WERI-Rb-1 (cell line): ENCODE data around the gene TSSK3.

Experiments
- DNase-seq: peaks from one replicate; pipeline ENCODE4 v3.0.0-alpha.2; 2020
- H3K27ac ChIP-seq: fragments of 250-450 bp; sonication (Bioruptor Pico); 2 replicates; pipeline ENCODE4 v1.5.1; 2020; ENCODE audit warnings: mild to moderate bottlenecking, moderate library complexity
- H3K27me3 ChIP-seq: fragments of 250-450 bp; sonication (Bioruptor Pico); 2 replicates; pipeline ENCODE4 v1.5.1; 2021; ENCODE audit warnings: mild to moderate bottlenecking, low read depth, moderate library complexity; ENCODE audit not compliant: insufficient read depth, severe bottlenecking
- H3K36me3 ChIP-seq: fragments of 250-450 bp; sonication (Bioruptor Pico); 2 replicates; pipeline ENCODE4 v1.5.1; 2020; ENCODE audit warnings: mild to moderate bottlenecking, moderate library complexity
- H3K4me3 ChIP-seq: 2 replicates; pipeline ENCODE4 v1.5.1; 2011; ENCODE audit warnings: low read depth, mild to moderate bottlenecking, control low read depth, low read length
- H3K9me3 ChIP-seq: fragments of 250-450 bp; sonication (Bioruptor Pico); 2 replicates; pipeline ENCODE4 v1.5.1; 2021; ENCODE audit warnings: mild to moderate bottlenecking, moderate library complexity; ENCODE audit not compliant: severe bottlenecking
- TF ChIP-seq, protein P1 (sequence below): IDR thresholded peaks from 2 replicates; pipeline ENCODE4 v1.5.1; 2011; ENCODE audit warnings: low read depth, mild to moderate bottlenecking, control low read depth, inconsistent platforms, low read length

TSSK3 gene

GRCh38 chr1:32361674-32362473, 465 bp upstream of the TSSK3 start:
- no peaks in the 10 kb centered on the region for H3K27me3 ChIP-seq
- DNase-seq = peak; percentile 76
- H3K27ac ChIP-seq = peak overlapping the region; percentile 70
- TF ChIP-seq, protein P1, sequence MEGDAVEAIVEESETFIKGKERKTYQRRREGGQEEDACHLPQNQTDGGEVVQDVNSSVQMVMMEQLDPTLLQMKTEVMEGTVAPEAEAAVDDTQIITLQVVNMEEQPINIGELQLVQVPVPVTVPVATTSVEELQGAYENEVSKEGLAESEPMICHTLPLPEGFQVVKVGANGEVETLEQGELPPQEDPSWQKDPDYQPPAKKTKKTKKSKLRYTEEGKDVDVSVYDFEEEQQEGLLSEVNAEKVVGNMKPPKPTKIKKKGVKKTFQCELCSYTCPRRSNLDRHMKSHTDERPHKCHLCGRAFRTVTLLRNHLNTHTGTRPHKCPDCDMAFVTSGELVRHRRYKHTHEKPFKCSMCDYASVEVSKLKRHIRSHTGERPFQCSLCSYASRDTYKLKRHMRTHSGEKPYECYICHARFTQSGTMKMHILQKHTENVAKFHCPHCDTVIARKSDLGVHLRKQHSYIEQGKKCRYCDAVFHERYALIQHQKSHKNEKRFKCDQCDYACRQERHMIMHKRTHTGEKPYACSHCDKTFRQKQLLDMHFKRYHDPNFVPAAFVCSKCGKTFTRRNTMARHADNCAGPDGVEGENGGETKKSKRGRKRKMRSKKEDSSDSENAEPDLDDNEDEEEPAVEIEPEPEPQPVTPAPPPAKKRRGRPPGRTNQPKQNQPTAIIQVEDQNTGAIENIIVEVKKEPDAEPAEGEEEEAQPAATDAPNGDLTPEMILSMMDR = peak; percentile 73
- H3K4me3 ChIP-seq = peak overlapping the region; percentile 49
- H3K36me3 ChIP-seq = peaks cover 34% of the 10 kb centered on the region
- no peaks in the 10 kb centered on the region for H3K9me3 ChIP-seq

- peaks cover 52% of the 10 kb centered on the region for H3K36me3 ChIP-seq
Measured at GRCh38 chr1:32363713-32364112, 1.4 kb downstream of the TSSK3 start.

DNA sequence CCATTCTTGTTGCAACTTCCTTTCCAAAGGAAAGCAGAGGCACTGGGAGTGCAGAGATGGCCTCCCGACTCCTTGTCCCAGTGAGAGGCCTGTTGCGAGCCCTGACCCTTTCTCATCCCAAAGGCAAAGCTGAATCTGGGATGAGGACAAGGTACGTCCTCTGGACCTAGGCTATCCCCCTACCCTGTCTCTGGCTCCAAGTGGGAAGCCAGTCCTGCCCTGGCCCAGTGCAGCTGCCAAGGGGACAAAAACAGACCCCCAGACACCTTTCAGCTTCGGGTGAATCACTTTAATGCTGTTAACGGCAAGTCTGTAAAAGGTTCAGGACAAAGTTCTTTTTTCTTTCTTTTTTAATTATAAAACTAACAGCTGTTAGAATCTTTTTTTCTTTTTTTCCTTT, 2.5 kb downstream of the TSSK3 start:
- Histone ChIP-seq H3K9me3 (no peaks in the 10 kb centered on the region), H3K4me3 (no peak overlapping the region), H3K27me3 (no peaks in the 10 kb centered on the region), H3K27ac (no peak overlapping the region), H3K36me3 (peaks cover 62% of the 10 kb centered on the region)
- DNase-seq = no peak
- TF ChIP-seq, protein P1 = no peak

More at GRCh38 chr1:32363713-32364112, 1.4 kb downstream of the TSSK3 start:
- DNase-seq = no peak
- H3K4me3 ChIP-seq = no peak overlapping the region
- H3K27me3 ChIP-seq = no peaks in the 10 kb centered on the region
- TF ChIP-seq, protein P1 = no peak
- no peak overlapping the region for H3K27ac ChIP-seq
- no peaks in the 10 kb centered on the region for H3K9me3 ChIP-seq

DNA sequence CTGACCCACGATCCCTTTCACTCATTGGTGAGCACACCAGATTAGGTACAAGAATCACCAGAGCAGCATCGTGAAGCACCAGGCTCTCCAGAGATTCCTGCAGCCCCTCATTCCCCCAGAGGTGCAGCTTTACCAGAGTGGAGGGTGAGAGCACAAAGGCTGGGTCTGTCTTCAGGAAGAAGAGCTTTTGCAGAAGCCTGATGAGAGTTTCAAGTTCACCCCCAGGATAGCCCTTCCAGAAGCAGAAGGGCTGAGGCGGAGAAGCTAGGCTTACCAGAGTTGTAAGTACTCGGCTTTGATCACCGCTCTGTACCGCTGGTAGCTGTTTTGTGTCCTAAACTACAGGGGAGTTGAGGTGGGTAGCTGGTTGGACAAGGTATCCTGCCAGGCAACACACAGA, 3.1 kb downstream of the TSSK3 start:
- no peaks in the 10 kb centered on the region for H3K9me3 ChIP-seq
- H3K27ac ChIP-seq = no peak overlapping the region
- TF ChIP-seq, protein P1 = no peak
- no peak overlapping the region for H3K4me3 ChIP-seq
- no peaks in the 10 kb centered on the region for H3K27me3 ChIP-seq
- no peak for DNase-seq
- H3K36me3 ChIP-seq = peaks cover 62% of the 10 kb centered on the region

GRCh38 chr1:32367912-32368635, 5.7 kb downstream of the TSSK3 start:
- H3K9me3 ChIP-seq = no peaks in the 10 kb centered on the region
- no peaks in the 10 kb centered on the region for H3K27me3 ChIP-seq
- no peak for DNase-seq
- peaks cover 75% of the 10 kb centered on the region for H3K36me3 ChIP-seq
- TF ChIP-seq, protein P1 = no peak
- H3K27ac ChIP-seq = no peak overlapping the region
- no peak overlapping the region for H3K4me3 ChIP-seq
